ELF-1 (cell line): ENCODE results near the gene MSI2.

Experiments
- DNase-seq: peaks from one replicate; pipeline ENCODE4 v3.0.0-alpha.2; 2016; ENCODE audit warnings: low read depth, low spot score

MSI2 gene

GRCh38 chr17:57653279-57653678 lies 397.0 kb downstream of the MSI2 start:
- DNase-seq = no peak

- DNase-seq = no peak
These were observed 397.9 kb downstream of the MSI2 start for GRCh38 chr17:57654040-57654775.

- DNase-seq = no peak
These were observed 399.2 kb downstream of the MSI2 start for GRCh38 chr17:57655553-57655952.

GRCh38 chr17:57657211-57657610 lies 400.9 kb downstream of the MSI2 start:
- DNase-seq = no peak

GRCh38 chr17:57662041-57662440 lies 405.7 kb downstream of the MSI2 start:
- DNase-seq = no peak

GRCh38 chr17:57662644-57663308 lies 406.5 kb downstream of the MSI2 start:
- DNase-seq = peak; percentile 98

GRCh38 chr17:57663326-57664070 lies 407.2 kb downstream of the MSI2 start:
- DNase-seq = no peak

- peak; percentile 61 for DNase-seq
These were observed 408.8 kb downstream of the MSI2 start for GRCh38 chr17:57665128-57665527.

- DNase-seq = no peak
These were observed 409.4 kb downstream of the MSI2 start for GRCh38 chr17:57665696-57666095.

- DNase-seq = no peak
These were observed 410.0 kb downstream of the MSI2 start for GRCh38 chr17:57666201-57666870.

- no peak for DNase-seq
These were observed 410.6 kb downstream of the MSI2 start for GRCh38 chr17:57666946-57667345.

GRCh38 chr17:57667461-57667923 lies 411.2 kb downstream of the MSI2 start:
- DNase-seq = no peak

- DNase-seq = no peak
These were observed 412.0 kb downstream of the MSI2 start for GRCh38 chr17:57668332-57668731.

GRCh38 chr17:57669671-57670529 lies 413.6 kb downstream of the MSI2 start:
- DNase-seq = no peak

GRCh38 chr17:57670769-57671569 lies 414.6 kb downstream of the MSI2 start:
- no peak for DNase-seq

- DNase-seq = peak; percentile 82
These were observed 415.6 kb downstream of the MSI2 start for GRCh38 chr17:57671667-57672632.

- no peak for DNase-seq
These were observed 416.6 kb downstream of the MSI2 start for GRCh38 chr17:57672971-57673370.

GRCh38 chr17:57674894-57675293 lies 418.6 kb downstream of the MSI2 start:
- DNase-seq = no peak
